Measurements from ENCODE around the gene NSUN2.

GRCh38 chr5:6660688-6661087 is 27.8 kb upstream of the NSUN2 start:
- no peak for TF ChIP-seq EZH2 (IDR thresholded peaks at IDR 0.05; ENCODE audit: low read depth, unreplicated experiment)
- TF ChIP-seq EZH2phosphoT487 (IDR thresholded peaks at IDR 0.05; ENCODE audit: unreplicated experiment) = no peak
